ENCODE measurements around the gene FGD6. TPM values are rescaled to one million over a fixed set of nuclear protein-coding genes. Genes with fewer than 3 reads are reported as not detected.

The FGD6 gene
- total and polyA plus RNA-seq, 2 donors (not counting 1 experiment from before 2014, with no cell fraction given): 3.3 to 4.7 TPM

DNA sequence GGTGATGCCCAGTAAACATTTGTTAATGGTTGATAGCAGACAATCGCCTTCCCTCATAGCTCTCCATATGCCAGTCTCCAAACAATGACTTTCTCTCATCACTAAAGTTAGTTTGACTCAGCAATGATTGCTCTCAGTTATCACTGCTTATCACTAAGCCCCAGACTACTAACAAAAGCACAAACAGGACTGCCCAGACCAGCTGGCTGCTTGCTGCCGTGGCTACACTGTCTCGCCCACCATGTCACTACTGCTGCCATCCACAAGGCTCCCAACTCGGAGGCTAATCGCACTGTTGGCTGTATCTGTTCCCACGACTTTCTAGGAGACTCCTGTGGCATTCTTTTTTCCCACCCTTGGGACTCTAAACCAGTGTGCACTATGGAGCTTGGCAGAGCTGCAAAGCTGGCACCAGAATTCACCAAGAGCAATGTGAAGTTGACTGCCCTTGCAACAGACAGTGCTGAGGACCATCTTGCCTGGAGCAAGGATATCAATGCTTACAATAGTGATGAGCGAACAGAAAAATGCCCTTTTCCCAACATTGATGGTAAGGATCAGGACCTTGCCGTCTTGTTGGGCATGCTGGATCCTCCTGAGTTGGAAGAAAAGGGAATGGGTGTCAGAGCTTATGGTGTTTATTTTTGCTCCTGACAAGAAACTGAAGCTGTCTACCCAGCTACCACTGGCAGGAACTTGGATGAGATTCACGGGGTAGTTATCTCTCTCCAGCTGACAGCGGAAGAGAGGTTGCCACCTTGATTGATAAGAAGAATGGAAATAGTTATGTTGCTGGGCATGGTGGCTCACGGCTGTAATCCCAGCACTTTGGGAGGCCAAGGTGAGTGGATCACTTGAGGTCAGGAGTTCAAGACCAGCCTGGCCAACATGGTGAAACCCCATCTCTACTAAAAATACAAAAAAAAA, 116.7 kb downstream of the FGD6 start:
- no peak for DNase-seq (ENCODE audit: low read depth in 2 of 2)
- no peak overlapping the region for H2AFZ ChIP-seq (ENCODE audit: low read length)
- H3K4me1 ChIP-seq (ENCODE audit: control insufficient read depth, extremely low read depth, insufficient read depth, low read length): peaks cover 7% of the 10 kb centered on the region
- H3K79me2 ChIP-seq (ENCODE audit: control insufficient read depth, insufficient read depth, low read length): no peaks in the 10 kb centered on the region
- no peak overlapping the region for H3K4me2 ChIP-seq (ENCODE audit: extremely low read depth, insufficient read depth, low read length)
- no peaks in the 10 kb centered on the region for H4K20me1 ChIP-seq (ENCODE audit: control insufficient read depth, extremely low read depth, insufficient read depth, low read length)
- no peaks in the 10 kb centered on the region for H3K9me3 ChIP-seq (ENCODE audit: control insufficient read depth, insufficient read depth, low read depth, low read length)
- no peaks in the 10 kb centered on the region for H3K27me3 ChIP-seq (ENCODE audit: control insufficient read depth, insufficient read depth, low read length)
- H3K4me3 ChIP-seq (replicated peaks in 1 of 4; ENCODE audit: control extremely low read depth in 1 of 4, insufficient read depth in 1 of 4, low read depth in 3 of 4, low read length in 4 of 4): no peak overlapping the region
- no peak overlapping the region for H3K9ac ChIP-seq (ENCODE audit: insufficient read depth, low read length)
- no peak overlapping the region for H3K27ac ChIP-seq (ENCODE audit: insufficient read depth, low read length)
- TF ChIP-seq, protein P1, sequence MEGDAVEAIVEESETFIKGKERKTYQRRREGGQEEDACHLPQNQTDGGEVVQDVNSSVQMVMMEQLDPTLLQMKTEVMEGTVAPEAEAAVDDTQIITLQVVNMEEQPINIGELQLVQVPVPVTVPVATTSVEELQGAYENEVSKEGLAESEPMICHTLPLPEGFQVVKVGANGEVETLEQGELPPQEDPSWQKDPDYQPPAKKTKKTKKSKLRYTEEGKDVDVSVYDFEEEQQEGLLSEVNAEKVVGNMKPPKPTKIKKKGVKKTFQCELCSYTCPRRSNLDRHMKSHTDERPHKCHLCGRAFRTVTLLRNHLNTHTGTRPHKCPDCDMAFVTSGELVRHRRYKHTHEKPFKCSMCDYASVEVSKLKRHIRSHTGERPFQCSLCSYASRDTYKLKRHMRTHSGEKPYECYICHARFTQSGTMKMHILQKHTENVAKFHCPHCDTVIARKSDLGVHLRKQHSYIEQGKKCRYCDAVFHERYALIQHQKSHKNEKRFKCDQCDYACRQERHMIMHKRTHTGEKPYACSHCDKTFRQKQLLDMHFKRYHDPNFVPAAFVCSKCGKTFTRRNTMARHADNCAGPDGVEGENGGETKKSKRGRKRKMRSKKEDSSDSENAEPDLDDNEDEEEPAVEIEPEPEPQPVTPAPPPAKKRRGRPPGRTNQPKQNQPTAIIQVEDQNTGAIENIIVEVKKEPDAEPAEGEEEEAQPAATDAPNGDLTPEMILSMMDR (conservative IDR thresholded peaks at IDR 0.05 in 1 of 2, IDR thresholded peaks at IDR 0.05 in 1 of 2; ENCODE audit: low read depth in 1 of 2, low read length in 2 of 2): no peak
- no peak for TF ChIP-seq EZH2 (IDR thresholded peaks at IDR 0.05; ENCODE audit: low read length, missing control alignments)
- no peaks in the 10 kb centered on the region for H3K36me3 ChIP-seq (ENCODE audit: control insufficient read depth, insufficient read depth, low read length)

DNA sequence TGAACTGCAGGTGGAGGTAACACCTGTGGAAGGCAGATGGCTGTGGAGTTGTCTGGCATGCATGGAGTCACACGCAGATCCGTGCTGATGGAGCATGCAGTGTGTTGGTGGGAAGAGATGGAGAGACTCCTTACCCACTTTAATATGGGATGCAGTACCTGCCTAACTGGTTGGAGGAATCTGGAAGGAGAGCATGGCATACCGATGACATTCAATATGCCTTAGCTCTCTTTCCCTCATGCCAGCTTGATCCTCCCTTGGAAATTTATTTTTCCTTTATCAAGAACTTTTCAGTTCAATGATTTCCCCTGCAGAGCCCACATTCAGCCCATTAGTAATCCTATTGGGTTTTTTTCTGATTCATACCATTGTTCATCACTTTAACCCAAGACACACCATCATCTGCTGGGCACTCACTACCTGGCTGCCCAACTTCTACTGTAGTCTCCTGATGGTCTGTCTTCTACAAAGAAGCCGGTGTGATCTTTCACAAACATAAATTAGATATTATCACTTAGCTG, 117.9 kb downstream of the FGD6 start:
- H3K36me3 ChIP-seq (ENCODE audit: control insufficient read depth, insufficient read depth, low read length): no peaks in the 10 kb centered on the region
- no peak overlapping the region for H3K4me3 ChIP-seq (replicated peaks in 1 of 4; ENCODE audit: control extremely low read depth in 1 of 4, insufficient read depth in 1 of 4, low read depth in 3 of 4, low read length in 4 of 4)
- H2AFZ ChIP-seq (ENCODE audit: low read length): no peak overlapping the region
- no peak overlapping the region for H3K4me2 ChIP-seq (ENCODE audit: extremely low read depth, insufficient read depth, low read length)
- DNase-seq (ENCODE audit: low read depth in 2 of 2): no peak
- H4K20me1 ChIP-seq (ENCODE audit: control insufficient read depth, extremely low read depth, insufficient read depth, low read length): no peaks in the 10 kb centered on the region
- H3K79me2 ChIP-seq (ENCODE audit: control insufficient read depth, insufficient read depth, low read length): no peaks in the 10 kb centered on the region
- H3K9me3 ChIP-seq (ENCODE audit: control insufficient read depth, insufficient read depth, low read depth, low read length): no peaks in the 10 kb centered on the region
- no peak for TF ChIP-seq EZH2 (IDR thresholded peaks at IDR 0.05; ENCODE audit: low read length, missing control alignments)
- TF ChIP-seq, protein P1 (conservative IDR thresholded peaks at IDR 0.05 in 1 of 2, IDR thresholded peaks at IDR 0.05 in 1 of 2; ENCODE audit: low read depth in 1 of 2, low read length in 2 of 2): no peak
- peaks cover 7% of the 10 kb centered on the region for H3K4me1 ChIP-seq (ENCODE audit: control insufficient read depth, extremely low read depth, insufficient read depth, low read length)
- no peak overlapping the region for H3K27ac ChIP-seq (ENCODE audit: insufficient read depth, low read length)
- H3K27me3 ChIP-seq (ENCODE audit: control insufficient read depth, insufficient read depth, low read length): no peaks in the 10 kb centered on the region
- H3K9ac ChIP-seq (ENCODE audit: insufficient read depth, low read length): no peak overlapping the region

DNA sequence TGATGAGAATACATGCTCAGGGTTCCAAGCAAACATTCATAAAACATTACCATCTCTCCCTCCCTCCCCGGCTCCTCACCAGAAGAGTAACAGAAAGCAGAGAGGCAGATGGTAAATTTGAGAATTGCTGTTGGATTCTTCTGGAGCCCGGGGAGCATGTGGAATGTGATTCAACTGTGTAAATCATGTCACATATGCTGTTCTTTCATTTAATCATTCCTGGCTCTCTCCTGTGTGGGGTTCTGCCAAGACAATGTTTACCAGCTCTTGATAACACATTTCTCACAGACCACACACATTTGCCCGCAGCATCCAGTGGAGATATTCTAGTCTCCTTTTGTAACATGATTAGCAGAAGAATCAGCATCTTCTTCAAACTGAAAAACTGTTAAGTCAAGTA, 120.4 kb downstream of the FGD6 start:
- no peaks in the 10 kb centered on the region for H4K20me1 ChIP-seq (ENCODE audit: control insufficient read depth, extremely low read depth, insufficient read depth, low read length)
- peak overlapping the region; percentile 9 for H3K4me2 ChIP-seq (ENCODE audit: extremely low read depth, insufficient read depth, low read length)
- no peaks in the 10 kb centered on the region for H3K27me3 ChIP-seq (ENCODE audit: control insufficient read depth, insufficient read depth, low read length)
- no peak overlapping the region for H2AFZ ChIP-seq (ENCODE audit: low read length)
- H3K4me1 ChIP-seq (ENCODE audit: control insufficient read depth, extremely low read depth, insufficient read depth, low read length): peaks cover 5% of the 10 kb centered on the region
- no peak overlapping the region for H3K4me3 ChIP-seq (replicated peaks in 1 of 4; ENCODE audit: control extremely low read depth in 1 of 4, insufficient read depth in 1 of 4, low read depth in 3 of 4, low read length in 4 of 4)
- no peak overlapping the region for H3K9ac ChIP-seq (ENCODE audit: insufficient read depth, low read length)
- H3K9me3 ChIP-seq (ENCODE audit: control insufficient read depth, insufficient read depth, low read depth, low read length): no peaks in the 10 kb centered on the region
- peak in 1 of 2 donors; percentile 82 for DNase-seq (ENCODE audit: low read depth in 2 of 2)
- H3K79me2 ChIP-seq (ENCODE audit: control insufficient read depth, insufficient read depth, low read length): no peaks in the 10 kb centered on the region
- no peaks in the 10 kb centered on the region for H3K36me3 ChIP-seq (ENCODE audit: control insufficient read depth, insufficient read depth, low read length)
- TF ChIP-seq EZH2 (IDR thresholded peaks at IDR 0.05; ENCODE audit: low read length, missing control alignments): no peak
- TF ChIP-seq, protein P1 (conservative IDR thresholded peaks at IDR 0.05 in 1 of 2, IDR thresholded peaks at IDR 0.05 in 1 of 2; ENCODE audit: low read depth in 1 of 2, low read length in 2 of 2): no peak
- H3K27ac ChIP-seq (ENCODE audit: insufficient read depth, low read length): no peak overlapping the region

All from fibroblast of lung (primary cell).